Measurements from ENCODE around the gene HSPA12A. TPM values are rescaled to one million over a fixed set of nuclear protein-coding genes. Genes with fewer than 3 reads are reported as not detected.
A peak's percentile ranks its signal among the peaks of the same experiment; 100 is the strongest.

The HSPA12A gene
- polyA plus RNA-seq, 1 experiment = 20.5 TPM

GRCh38 chr10:116730464-116731260, 11.7 kb downstream of the HSPA12A start:
- TF ChIP-seq CTCF (IDR thresholded peaks at IDR 0.05; ENCODE audit: low read depth, low read length) = no peak
- Histone ChIP-seq H3K9me3 (ENCODE audit: control insufficient read depth, insufficient read depth, low read length) (no peaks in the 10 kb centered on the region), H3K4me3 (ENCODE audit: low read depth, low read length) (no peak overlapping the region), H3K27me3 (ENCODE audit: control insufficient read depth, insufficient read depth, low read length) (no peaks in the 10 kb centered on the region), H3K27ac (ENCODE audit: low read depth, low read length) (no peak overlapping the region)
- ChIA-PET POLR2A (no interaction called here), CTCF (no interaction called here)
- DNase-seq (ENCODE audit: low read depth, low spot score) = no peak

DNA sequence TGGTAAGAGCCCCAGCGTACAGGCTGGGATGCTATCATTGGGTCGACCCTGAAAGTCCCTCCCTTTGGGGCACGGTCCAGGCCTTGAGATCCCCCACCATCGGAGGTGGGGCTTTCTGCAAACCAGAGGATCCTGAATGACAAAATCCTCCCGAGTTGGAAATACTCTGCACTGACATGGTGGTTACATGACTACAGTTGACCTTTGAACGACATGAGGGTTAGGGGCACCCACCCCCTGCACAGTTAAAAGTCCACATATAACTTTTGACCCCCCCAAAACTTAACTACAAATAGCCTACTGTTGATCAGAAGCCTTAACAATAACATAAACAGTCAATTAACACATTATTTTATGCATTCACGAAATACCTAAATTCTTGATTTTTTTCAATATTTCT, 13.1 kb downstream of the HSPA12A start:
- H3K27ac ChIP-seq (ENCODE audit: low read depth, low read length) = no peak overlapping the region
- no peak for TF ChIP-seq CTCF (IDR thresholded peaks at IDR 0.05; ENCODE audit: low read depth, low read length)
- POLR2A ChIA-PET = no interaction called here
- H3K9me3 ChIP-seq (ENCODE audit: control insufficient read depth, insufficient read depth, low read length) = no peaks in the 10 kb centered on the region
- CTCF ChIA-PET = no interaction called here
- H3K27me3 ChIP-seq (ENCODE audit: control insufficient read depth, insufficient read depth, low read length) = no peaks in the 10 kb centered on the region
- H3K4me3 ChIP-seq (ENCODE audit: low read depth, low read length) = no peak overlapping the region
- DNase-seq (ENCODE audit: low read depth, low spot score) = no peak

GRCh38 chr10:116728526-116729096, 13.8 kb downstream of the HSPA12A start:
- no peaks in the 10 kb centered on the region for H3K9me3 ChIP-seq (ENCODE audit: control insufficient read depth, insufficient read depth, low read length)
- peak overlapping the region; percentile 31 for H3K27ac ChIP-seq (ENCODE audit: low read depth, low read length)
- TF ChIP-seq CTCF (IDR thresholded peaks at IDR 0.05; ENCODE audit: low read depth, low read length) = no peak
- CTCF ChIA-PET = no interaction called here
- no peak for DNase-seq (ENCODE audit: low read depth, low spot score)
- H3K4me3 ChIP-seq (ENCODE audit: low read depth, low read length) = no peak overlapping the region
- POLR2A ChIA-PET = no interaction called here
- H3K27me3 ChIP-seq (ENCODE audit: control insufficient read depth, insufficient read depth, low read length) = no peaks in the 10 kb centered on the region

DNA sequence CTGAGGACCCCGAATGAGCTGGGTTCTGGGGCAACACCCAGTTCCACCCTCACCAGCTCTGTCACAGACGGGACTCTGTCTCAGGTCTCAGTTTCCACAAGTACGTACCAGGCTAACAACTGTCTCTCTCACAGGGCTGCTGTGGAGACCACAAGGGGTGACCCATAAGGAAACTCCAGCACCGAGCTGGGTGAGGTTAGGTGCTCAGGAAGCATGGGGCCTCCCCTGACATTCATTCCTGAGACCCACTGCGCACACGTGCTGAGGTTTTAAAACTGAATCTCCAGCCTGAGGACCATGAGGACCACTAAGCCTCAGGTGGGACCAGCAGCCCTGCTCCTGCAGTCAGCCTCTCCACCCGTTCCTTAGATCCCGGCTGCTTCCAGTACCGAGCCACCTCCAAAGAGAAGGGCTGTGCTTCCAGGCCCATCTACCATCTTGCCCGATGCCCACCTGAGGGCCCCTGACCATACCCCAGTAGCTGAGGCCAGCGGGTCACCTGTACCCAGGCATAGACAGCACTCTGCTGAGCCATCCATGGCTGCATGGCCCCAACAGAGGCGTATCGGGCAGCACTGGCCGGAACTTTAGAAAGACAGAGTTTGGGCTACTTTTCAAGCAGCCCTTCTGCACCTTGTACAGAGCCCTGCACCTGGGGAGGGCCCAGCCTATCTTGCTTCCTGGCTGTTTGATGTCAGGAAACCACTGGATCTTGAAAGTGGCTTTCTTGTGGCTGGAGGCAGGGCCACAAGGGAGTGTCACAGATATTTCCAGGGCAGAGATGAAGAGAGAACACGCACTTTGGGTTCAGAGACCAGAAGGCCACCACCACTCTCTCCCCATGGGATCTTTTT, 18.7 kb downstream of the HSPA12A start:
- Histone ChIP-seq H3K27ac (ENCODE audit: low read depth, low read length) (no peak overlapping the region), H3K27me3 (ENCODE audit: control insufficient read depth, insufficient read depth, low read length) (no peaks in the 10 kb centered on the region), H3K9me3 (ENCODE audit: control insufficient read depth, insufficient read depth, low read length) (no peaks in the 10 kb centered on the region), H3K4me3 (ENCODE audit: low read depth, low read length) (no peak overlapping the region)
- ChIA-PET CTCF (no interaction called here), POLR2A (no interaction called here)
- DNase-seq (ENCODE audit: low read depth, low spot score) = no peak
- TF ChIP-seq CTCF (IDR thresholded peaks at IDR 0.05; ENCODE audit: low read depth, low read length) = no peak
